Right lobe of liver (tissue), 6 donors: ENCODE measurements around the gene CDKN2A. TPM values are rescaled to one million over a fixed set of nuclear protein-coding genes. Genes with fewer than 3 reads are reported as not detected.

Source experiments
- ATAC-seq, 4 donors: fragments of 200-7000 bp; cut with Tn5 transposase; one replicate each; pipeline ENCODE4 v1.9.1; 2020; ENCODE audit warnings: mild to moderate bottlenecking in 4 of 4, moderate library complexity in 4 of 4
- DNase-seq, 3 donors: peaks; one replicate each; pipeline ENCODE4 v3.0.0-alpha.2; 2020
- H3K27ac ChIP-seq, 3 donors: fragments of 200-600 bp; one replicate each; pipeline ENCODE4 v1.8.0; 2022
- H3K27me3 ChIP-seq, 2 donors: fragments of 200-600 bp; one replicate each; pipeline ENCODE4 v1.8.0; 2022
- H3K36me3 ChIP-seq, 4 donors: fragments of 200-600 bp; sonication (generic) in 1 of 4; one replicate each; pipeline versions ENCODE4 v1.5.1 to v1.8.0; 2017 to 2022; ENCODE audit warnings: control low read depth in 1 of 4
- H3K4me1 ChIP-seq, 4 donors: fragments of 200-600 bp; sonication (generic) in 1 of 4; one replicate each; pipeline versions ENCODE4 v1.5.1 to v1.8.0; 2017 to 2022; ENCODE audit warnings: control low read depth in 1 of 4
- H3K4me3 ChIP-seq, 3 donors: fragments of 200-600 bp; one replicate each; pipeline ENCODE4 v1.8.0; 2022
- H3K9me3 ChIP-seq, 4 donors: fragments of 200-600 bp; sonication (generic) in 1 of 4; one replicate each; pipeline versions ENCODE4 v1.5.1 to v1.8.0; 2017 to 2022; ENCODE audit warnings: control low read depth in 1 of 4
- CTCF ChIP-seq, 4 donors: fragments of 200-600 bp in 3 of 4; fragments of 450-650 bp in 1 of 4; IDR thresholded peaks; one replicate each; pipeline versions ENCODE4 v1.5.1 to v1.8.0; 2016 to 2022; ENCODE audit warnings: antibody characterized with exemption in 4 of 4, mild to moderate bottlenecking in 2 of 4
- POLR2A ChIP-seq: fragments of 450-650 bp; IDR thresholded peaks from one replicate; pipeline ENCODE4 v1.6.1; 2017; ENCODE audit warnings: antibody characterized with exemption, mild to moderate bottlenecking
- WGBS: methylation state at CpG from one replicate; pipeline ENCODE4 v1.1.6; 2018; ENCODE audit warnings: low coverage, low lambda C conversion rate; ENCODE audit not compliant: insufficient coverage; ENCODE audit errors: missing lambda C conversion rate; 5-methylcytosine and 5-hydroxymethylcytosine counted together
- intact Hi-C, 2 donors: fragments of 100-400 bp; cut with DNase I; formaldehyde crosslinking; loops; one replicate each; pipeline versions ENCODE4 v1.11.2 to v1.14.1; 2022
- total RNA-seq, 6 experiments: library from RNA; depleted of rRNA in 2 of 6; stranded (reverse); fragments of >200 nt in 2 of 6; fragmentation: NEBNext Ultra II Directional in 3 of 6; extraction: Animal tissue kit (Norgen Biotek cat#: 25700) in 3 of 6; gene quantifications; one replicate each; pipeline versions ENCODE4 v1.1.0 to v1.2.4, GENCODE V29; 2016 to 2023
- donor health status: DM: no; HTN: yes; CAD: no.
- donor health status: DM: no; HTN: no; CAD: no.
- donor health status: DM: no; HTN: no; CAD: no.
- donor health status: DM: no; HTN: yes; CAD: no.
- donor health status: DM: no; HTN: yes; CAD: no.

The CDKN2A gene
- total RNA-seq, 6 experiments from 2014 or later = 0.30 to 1.4 (median 1.2) TPM; not detected in 1

- ATAC-seq (no peak), DNase-seq (no peak)
- Histone ChIP-seq H3K9me3 (no peaks in the 10 kb centered on the region), H3K27me3 (peaks cover 9 to 75% of the 10 kb centered on the region in 2 donors), H3K4me3 (no peak overlapping the region), H3K27ac (no peak overlapping the region), H3K36me3 (no peaks in the 10 kb centered on the region), H3K4me1 (peaks cover 0 to 12% (median 3%) of the 10 kb centered on the region in 4 donors)
- intact Hi-C loops = no loop called here
- 7% methylated on average over 27 of the region's 28 CpGs for WGBS
- no peak for TF ChIP-seq POLR2A
- no peak for TF ChIP-seq CTCF (IDR thresholded peaks at IDR 0.05)
Measured at GRCh38 chr9:21969011-21969940, 24.9 kb downstream of the CDKN2A start.

- H3K27ac ChIP-seq = no peak overlapping the region
- ATAC-seq (no peak), DNase-seq (no peak)
- no peaks in the 10 kb centered on the region for H3K36me3 ChIP-seq
- H3K4me1 ChIP-seq = peaks cover 0 to 11% (median 2%) of the 10 kb centered on the region in 4 donors
- TF ChIP-seq CTCF (IDR thresholded peaks at IDR 0.05) = no peak
- WGBS = 4% methylated on average over 27 of the region's 41 CpGs
- peaks cover 3 to 68% of the 10 kb centered on the region in 2 donors for H3K27me3 ChIP-seq
- H3K4me3 ChIP-seq = no peak overlapping the region
- intact Hi-C loops = no loop called here
- no peaks in the 10 kb centered on the region for H3K9me3 ChIP-seq
Measured at GRCh38 chr9:21968331-21969010, 25.7 kb downstream of the CDKN2A start.

- WGBS = 20% methylated on average over 10 of the region's 10 CpGs
- intact Hi-C loops = no loop called here
- TF ChIP-seq CTCF (IDR thresholded peaks at IDR 0.05) (no peak), POLR2A (no peak)
Measured at GRCh38 chr9:21967702-21968101, 26.5 kb downstream of the CDKN2A start.

DNA sequence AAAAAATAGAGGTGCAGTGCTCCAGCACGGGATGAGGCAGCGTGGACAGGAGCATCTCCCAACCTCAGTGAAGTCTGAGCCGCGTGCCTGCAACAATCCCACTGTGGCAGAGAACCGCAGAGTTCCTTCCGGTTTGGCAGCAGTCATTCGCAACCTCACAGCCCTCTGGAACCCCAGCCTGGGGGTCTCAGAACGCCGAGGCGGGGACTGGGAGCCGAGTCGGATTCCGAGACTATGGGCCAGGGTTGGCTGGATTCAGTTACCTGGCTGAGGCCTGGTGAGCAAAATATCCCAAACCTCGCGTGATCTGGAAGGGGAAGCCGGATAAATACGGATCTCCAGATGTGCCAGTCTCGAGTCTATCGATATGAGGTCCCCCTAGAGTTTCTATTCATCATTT lies 27.0 kb downstream of the CDKN2A start:
- DNase-seq (no peak), ATAC-seq (no peak)
- H3K36me3 ChIP-seq = no peaks in the 10 kb centered on the region
- no peak for TF ChIP-seq CTCF (IDR thresholded peaks at IDR 0.05)
- 20% methylated on average over 8 of the region's 19 CpGs for WGBS
- peaks cover 0 to 11% (median 2%) of the 10 kb centered on the region in 4 donors for H3K4me1 ChIP-seq
- H3K27ac ChIP-seq = no peak overlapping the region
- no peaks in the 10 kb centered on the region for H3K9me3 ChIP-seq
- H3K4me3 ChIP-seq = no peak overlapping the region
- intact Hi-C loops = no loop called here
- peaks cover 0 to 63% of the 10 kb centered on the region in 2 donors for H3K27me3 ChIP-seq

More at GRCh38 chr9:21967702-21968101, 26.5 kb downstream of the CDKN2A start:
- no peaks in the 10 kb centered on the region for H3K9me3 ChIP-seq
- ATAC-seq = no peak
- peaks cover 0 to 11% (median 2%) of the 10 kb centered on the region in 4 donors for H3K4me1 ChIP-seq
- no peak for DNase-seq
- H3K36me3 ChIP-seq = no peaks in the 10 kb centered on the region
- H3K27me3 ChIP-seq = peaks cover 0 to 68% of the 10 kb centered on the region in 2 donors
- H3K27ac ChIP-seq = no peak overlapping the region
- no peak overlapping the region for H3K4me3 ChIP-seq
